Measurements from ENCODE around the gene PRDM8. TPM values are rescaled to one million over a fixed set of nuclear protein-coding genes. Genes with fewer than 3 reads are reported as not detected.

Gene PRDM8
- total RNA-seq, 4 donors from 2014 or later, result 0.49 to 1.9 (median 1.1) TPM

GRCh38 chr4:80207664-80208063, 10.4 kb downstream of the PRDM8 start:
- 90% methylated on average over 10 of the region's 10 CpGs for WGBS
- Histone ChIP-seq H3K4me3 (no peak overlapping the region), H3K36me3 (no peaks in the 10 kb centered on the region), H3K27me3 (peaks cover 11% of the 10 kb centered on the region), H3K27ac (no peak overlapping the region), H3K9me3 (no peaks in the 10 kb centered on the region), H3K4me1 (peaks cover 8% of the 10 kb centered on the region)
- no peak for TF ChIP-seq POLR2A (IDR thresholded peaks at IDR 0.05)
- TF ChIP-seq EP300 (IDR thresholded peaks at IDR 0.05), result no peak
- no peak for TF ChIP-seq POLR2AphosphoS5 (IDR thresholded peaks at IDR 0.05)
- TF ChIP-seq, protein P1, sequence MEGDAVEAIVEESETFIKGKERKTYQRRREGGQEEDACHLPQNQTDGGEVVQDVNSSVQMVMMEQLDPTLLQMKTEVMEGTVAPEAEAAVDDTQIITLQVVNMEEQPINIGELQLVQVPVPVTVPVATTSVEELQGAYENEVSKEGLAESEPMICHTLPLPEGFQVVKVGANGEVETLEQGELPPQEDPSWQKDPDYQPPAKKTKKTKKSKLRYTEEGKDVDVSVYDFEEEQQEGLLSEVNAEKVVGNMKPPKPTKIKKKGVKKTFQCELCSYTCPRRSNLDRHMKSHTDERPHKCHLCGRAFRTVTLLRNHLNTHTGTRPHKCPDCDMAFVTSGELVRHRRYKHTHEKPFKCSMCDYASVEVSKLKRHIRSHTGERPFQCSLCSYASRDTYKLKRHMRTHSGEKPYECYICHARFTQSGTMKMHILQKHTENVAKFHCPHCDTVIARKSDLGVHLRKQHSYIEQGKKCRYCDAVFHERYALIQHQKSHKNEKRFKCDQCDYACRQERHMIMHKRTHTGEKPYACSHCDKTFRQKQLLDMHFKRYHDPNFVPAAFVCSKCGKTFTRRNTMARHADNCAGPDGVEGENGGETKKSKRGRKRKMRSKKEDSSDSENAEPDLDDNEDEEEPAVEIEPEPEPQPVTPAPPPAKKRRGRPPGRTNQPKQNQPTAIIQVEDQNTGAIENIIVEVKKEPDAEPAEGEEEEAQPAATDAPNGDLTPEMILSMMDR (IDR thresholded peaks at IDR 0.05), result no peak
- no peak for DNase-seq (ENCODE audit: low spot score in 2 of 2)

DNA sequence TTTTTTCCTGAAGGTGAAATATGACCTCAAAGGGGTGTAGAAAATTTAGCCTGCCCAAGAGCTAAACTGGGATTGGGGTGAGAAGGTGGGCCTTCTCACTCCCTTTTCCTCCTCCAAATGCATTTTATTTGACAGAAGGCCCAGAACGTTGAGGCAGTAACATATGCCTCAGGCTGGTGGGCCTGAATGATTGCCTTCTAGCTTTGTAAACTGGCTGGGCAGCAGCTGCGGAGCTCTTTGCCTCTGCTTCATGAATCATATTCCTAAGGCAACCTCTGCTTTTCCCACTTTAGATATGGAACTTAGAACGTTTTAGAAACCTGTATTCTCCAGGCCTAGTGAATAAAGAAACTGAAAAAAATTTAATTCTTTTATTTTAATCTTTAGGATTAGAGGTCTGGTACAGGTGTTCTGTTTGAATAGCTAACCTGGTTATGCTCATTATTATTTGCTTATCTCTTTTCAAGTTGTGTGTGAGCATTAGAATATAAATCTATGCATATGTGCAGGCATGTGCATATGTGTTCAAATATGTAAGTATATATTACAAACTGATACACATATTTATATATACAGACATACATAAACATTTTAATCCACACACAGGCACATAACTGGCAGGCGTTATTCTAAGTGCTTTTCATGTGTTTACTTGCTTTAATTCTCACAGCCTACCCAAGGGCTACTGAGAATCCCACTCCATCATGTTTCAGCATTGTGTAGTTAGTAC, 11.5 kb downstream of the PRDM8 start:
- Histone ChIP-seq H3K4me1 (no peaks in the 10 kb centered on the region), H3K36me3 (no peaks in the 10 kb centered on the region), H3K27ac (no peak overlapping the region), H3K27me3 (peaks cover 3% of the 10 kb centered on the region), H3K4me3 (no peak overlapping the region), H3K9me3 (no peaks in the 10 kb centered on the region)
- no peak for DNase-seq (ENCODE audit: low spot score in 2 of 2)
- TF ChIP-seq EP300 (IDR thresholded peaks at IDR 0.05) (no peak), POLR2AphosphoS5 (IDR thresholded peaks at IDR 0.05) (no peak), POLR2A (IDR thresholded peaks at IDR 0.05) (no peak)
- TF ChIP-seq, protein P1 (IDR thresholded peaks at IDR 0.05), result no peak
- 81% methylated on average over 4 of the region's 4 CpGs for WGBS

DNA sequence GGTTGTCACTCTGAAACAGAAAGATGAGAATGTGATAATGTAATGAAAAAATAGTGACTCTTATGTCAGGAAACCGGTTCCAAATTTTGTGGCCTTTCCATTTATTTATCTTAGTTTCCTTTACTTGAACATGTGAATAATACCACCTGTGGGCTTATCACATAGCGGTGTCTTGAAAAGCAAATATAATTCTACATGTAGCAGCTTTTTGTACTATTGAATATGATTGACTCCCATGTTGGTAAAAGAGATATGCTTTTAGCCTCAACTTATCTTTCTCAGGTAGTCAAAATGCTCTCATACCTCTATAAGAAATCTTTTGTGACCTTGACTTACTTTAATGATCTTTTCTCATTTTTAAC, 12.0 kb downstream of the PRDM8 start:
- no peaks in the 10 kb centered on the region for H3K4me1 ChIP-seq
- H3K27ac ChIP-seq, result no peak overlapping the region
- no peak for TF ChIP-seq POLR2A (IDR thresholded peaks at IDR 0.05)
- TF ChIP-seq, protein P1 (IDR thresholded peaks at IDR 0.05), result no peak
- TF ChIP-seq EP300 (IDR thresholded peaks at IDR 0.05), result no peak
- TF ChIP-seq POLR2AphosphoS5 (IDR thresholded peaks at IDR 0.05), result no peak
- DNase-seq (ENCODE audit: low spot score in 2 of 2), result no peak
- 97% methylated on average over 2 of the region's 2 CpGs for WGBS
- peaks cover 3% of the 10 kb centered on the region for H3K27me3 ChIP-seq
- H3K4me3 ChIP-seq, result no peak overlapping the region
- no peaks in the 10 kb centered on the region for H3K36me3 ChIP-seq
- no peaks in the 10 kb centered on the region for H3K9me3 ChIP-seq

DNA sequence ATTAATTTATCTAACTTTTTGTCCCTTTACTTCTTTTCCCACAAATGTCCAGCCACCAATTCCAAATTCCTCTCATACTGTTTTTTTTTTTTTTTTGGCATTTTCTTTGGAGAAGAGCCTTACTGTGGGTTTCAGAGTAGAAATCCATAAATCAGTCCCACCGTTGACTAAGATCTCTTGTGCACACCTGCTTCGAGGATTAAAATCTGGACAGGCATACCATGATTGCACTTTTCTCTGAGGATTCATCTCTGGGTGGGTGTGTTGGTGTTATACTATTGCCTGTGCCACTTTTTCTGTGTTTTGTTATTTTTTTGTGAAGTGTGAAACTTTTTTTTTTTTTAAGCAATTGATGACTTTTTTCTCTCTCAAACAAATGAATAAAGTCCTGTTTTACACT, 13.2 kb downstream of the PRDM8 start:
- H3K36me3 ChIP-seq, result no peaks in the 10 kb centered on the region
- H3K9me3 ChIP-seq, result no peaks in the 10 kb centered on the region
- 51% methylated on average over 2 of the region's 2 CpGs for WGBS
- TF ChIP-seq EP300 (IDR thresholded peaks at IDR 0.05) (no peak), POLR2AphosphoS5 (IDR thresholded peaks at IDR 0.05) (no peak), POLR2A (IDR thresholded peaks at IDR 0.05) (no peak)
- TF ChIP-seq, protein P1 (IDR thresholded peaks at IDR 0.05), result no peak
- peaks cover 3% of the 10 kb centered on the region for H3K27me3 ChIP-seq
- no peak for DNase-seq (ENCODE audit: low spot score in 2 of 2)
- H3K4me1 ChIP-seq, result no peaks in the 10 kb centered on the region
- H3K27ac ChIP-seq, result no peak overlapping the region
- H3K4me3 ChIP-seq, result no peak overlapping the region

DNA sequence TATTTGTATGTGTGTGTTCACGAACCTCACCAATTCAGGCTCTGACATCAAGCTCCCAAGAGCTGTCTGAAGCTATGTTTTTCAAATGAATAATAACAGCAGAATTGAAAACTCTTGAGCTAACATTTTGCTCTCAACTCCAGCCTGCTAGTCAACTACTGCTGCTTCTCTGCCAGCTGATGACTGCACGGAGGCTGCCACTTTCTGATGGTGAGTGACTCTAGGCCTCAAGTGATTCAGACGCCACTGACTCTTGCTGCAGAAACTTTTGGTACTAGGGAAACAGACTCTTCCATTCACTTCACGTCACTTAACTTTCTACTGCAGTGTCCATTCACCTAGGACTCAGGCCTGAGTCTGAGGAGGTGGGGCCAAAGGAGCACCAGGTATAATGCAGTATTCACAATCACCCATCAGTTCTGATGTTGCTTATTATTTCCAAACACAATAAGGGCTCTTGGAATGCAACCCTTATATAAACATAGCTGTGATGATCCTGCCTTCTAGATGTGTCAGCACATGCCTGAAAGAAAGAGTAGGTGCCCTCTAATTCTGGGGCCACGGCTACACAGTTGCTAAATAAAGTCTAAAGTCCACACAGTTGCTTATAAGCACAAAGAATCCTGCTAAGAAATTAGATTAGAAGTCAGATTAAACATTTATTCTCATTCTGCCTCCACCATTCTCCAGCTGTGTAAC, 16.0 kb downstream of the PRDM8 start:
- Histone ChIP-seq H3K27ac (no peak overlapping the region), H3K4me1 (no peaks in the 10 kb centered on the region), H3K9me3 (no peaks in the 10 kb centered on the region), H3K27me3 (peaks cover 7% of the 10 kb centered on the region), H3K4me3 (no peak overlapping the region), H3K36me3 (no peaks in the 10 kb centered on the region)
- 80% methylated on average over 5 of the region's 5 CpGs for WGBS
- no peak for TF ChIP-seq EP300 (IDR thresholded peaks at IDR 0.05)
- TF ChIP-seq POLR2AphosphoS5 (IDR thresholded peaks at IDR 0.05), result no peak
- no peak for TF ChIP-seq POLR2A (IDR thresholded peaks at IDR 0.05)
- TF ChIP-seq, protein P1 (IDR thresholded peaks at IDR 0.05), result no peak
- no peak for DNase-seq (ENCODE audit: low spot score in 2 of 2)
